Measurements from ENCODE around the gene KRT4. TPM values are rescaled to one million over a fixed set of nuclear protein-coding genes. Genes with fewer than 3 reads are reported as not detected.

KRT4 gene
- total RNA-seq (ENCODE audit: low replicate concordance): not detected in 2 replicates

GRCh38 chr12:52813885-52814709 is at the start of gene KRT4:
KRT4 (minus strand) TSS chr12:52814116; CDS start chr12:52814058, 58 bp downstream.

GRCh38 chr12:52848661-52849255 is 34.8 kb upstream of the KRT4 start, which contains the start of gene KRT78:
KRT78 (minus strand) TSS chr12:52848994; CDS start chr12:52848930, 64 bp downstream.

GRCh38 chr12:52833922-52834726 is 20.2 kb upstream of the KRT4 start, which contains the start of gene KRT79:
KRT79 (minus strand) TSS chr12:52834311; CDS start chr12:52834260, 51 bp downstream.

GRCh38 chr12:52795694-52796428 is 18.1 kb downstream of the KRT4 start, which contains the start of gene KRT3:
KRT3 (minus strand) TSS chr12:52796117; CDS start chr12:52796042, 75 bp downstream.

GRCh38 chr12:52776913-52777395 is 37.0 kb downstream of the KRT4 start, which contains the start of gene KRT76:
KRT76 (minus strand) TSS chr12:52777345; CDS start chr12:52777291, 54 bp downstream.

Other genes with a start within 250 kb of the KRT4 start
- not detected in 2 replicates for gene KRT74, start 240.3 kb downstream of the KRT4 start, total RNA-seq (ENCODE audit: low replicate concordance)
- not detected in 2 replicates for gene KRT72, start 212.7 kb downstream of the KRT4 start, total RNA-seq (ENCODE audit: low replicate concordance)
- not detected in 2 replicates for gene KRT73, start 195.6 kb downstream of the KRT4 start, total RNA-seq (ENCODE audit: low replicate concordance)
- gene KRT2, start 161.9 kb downstream of the KRT4 start, total RNA-seq (ENCODE audit: low replicate concordance): not detected in 2 replicates
- gene KRT1, start 133.7 kb downstream of the KRT4 start, total RNA-seq (ENCODE audit: low replicate concordance): not detected in 2 replicates
- not detected in 2 replicates for gene KRT77, start 110.6 kb downstream of the KRT4 start, total RNA-seq (ENCODE audit: low replicate concordance)
- gene KRT76, start 36.8 kb downstream of the KRT4 start, total RNA-seq (ENCODE audit: low replicate concordance): not detected in 2 replicates
- gene KRT3, start 18.0 kb downstream of the KRT4 start, total RNA-seq (ENCODE audit: low replicate concordance): not detected in 2 replicates
- not detected in 2 replicates for gene KRT79, start 20.2 kb upstream of the KRT4 start, total RNA-seq (ENCODE audit: low replicate concordance)
- not detected in 2 replicates for gene KRT78, start 34.9 kb upstream of the KRT4 start, total RNA-seq (ENCODE audit: low replicate concordance)
- 0.70 and 67.9 TPM in 2 replicates for gene KRT8, start 91.0 kb upstream of the KRT4 start, total RNA-seq (ENCODE audit: low replicate concordance)
- gene KRT18, start 135.0 kb upstream of the KRT4 start, total RNA-seq (ENCODE audit: low replicate concordance): 6.7 and 426 TPM in 2 replicates
- 1,379 and 2,365 TPM in 2 replicates for gene EIF4B, start 192.3 kb upstream of the KRT4 start, total RNA-seq (ENCODE audit: low replicate concordance)
- 19.6 and 37.2 TPM in 2 replicates for gene TNS2, start 235.9 kb upstream of the KRT4 start, total RNA-seq (ENCODE audit: low replicate concordance)

All from smooth muscle cell of the coronary artery (primary cell).